H9 (cell line): ENCODE results near the gene ZNF292. TPM values are rescaled to one million over a fixed set of nuclear protein-coding genes. Genes with fewer than 3 reads are reported as not detected.

Experiments used
- DNase-seq: peaks from one replicate; pipeline ENCODE4 v3.0.0-alpha.2; 2017
- H2AFZ ChIP-seq: one replicate; pipeline ENCODE4 v1.6.1; 2013; ENCODE audit warnings: mild to moderate bottlenecking, low read length, control low read depth, moderate library complexity
- H2AK5ac ChIP-seq: 2 replicates; pipeline ENCODE4 v1.6.1; 2013; ENCODE audit warnings: low read length, control low read depth, mixed read lengths; ENCODE audit not compliant: insufficient read length
- H2BK120ac ChIP-seq: one replicate; pipeline ENCODE4 v1.6.1; 2013; ENCODE audit warnings: low read depth, mild to moderate bottlenecking, low read length, control low read depth, inconsistent platforms; ENCODE audit not compliant: poor library complexity, severe bottlenecking
- H2BK12ac ChIP-seq: 2 replicates; pipeline ENCODE4 v1.6.1; 2013; ENCODE audit warnings: low read length, control low read depth, mixed read lengths, low read depth; ENCODE audit not compliant: insufficient read length
- H2BK15ac ChIP-seq: 2 replicates; pipeline ENCODE4 v1.6.1; 2013; ENCODE audit warnings: low read depth, low read length, control low read depth
- H2BK20ac ChIP-seq: one replicate; pipeline ENCODE4 v1.6.1; 2013; ENCODE audit warnings: low read depth, mild to moderate bottlenecking, low read length, control low read depth, inconsistent platforms; ENCODE audit not compliant: poor library complexity, severe bottlenecking
- H2BK5ac ChIP-seq: 2 replicates; pipeline ENCODE4 v1.6.1; 2013; ENCODE audit warnings: low read length, control low read depth, mixed read lengths; ENCODE audit not compliant: insufficient read length
- H3K14ac ChIP-seq: 2 replicates; pipeline ENCODE4 v1.6.1; 2013; ENCODE audit warnings: low read length, control low read depth; ENCODE audit not compliant: insufficient read depth
- H3K18ac ChIP-seq: 2 replicates; pipeline ENCODE4 v1.6.1; 2013; ENCODE audit warnings: low read depth, mild to moderate bottlenecking, mixed read lengths, low read length, control low read depth; ENCODE audit not compliant: insufficient read length
- H3K23ac ChIP-seq: 2 replicates; pipeline ENCODE4 v1.6.1; 2013; ENCODE audit warnings: low read length, control low read depth, mixed read lengths, low read depth; ENCODE audit not compliant: insufficient read length
- H3K23me2 ChIP-seq: 2 replicates; pipeline ENCODE4 v1.6.1; 2013; ENCODE audit warnings: low read depth, mild to moderate bottlenecking, mixed read lengths, low read length, control low read depth; ENCODE audit not compliant: insufficient read length, poor library complexity, severe bottlenecking
- H3K27ac ChIP-seq: 2 replicates; pipeline ENCODE4 v1.5.1; 2013; ENCODE audit warnings: low read length, control low read depth, mixed read lengths, low read depth; ENCODE audit not compliant: insufficient read length
- H3K27me3 ChIP-seq: 2 replicates; pipeline ENCODE4 v1.6.1; 2013; ENCODE audit warnings: low read length, control low read depth, inconsistent platforms; ENCODE audit not compliant: insufficient read depth
- H3K4ac ChIP-seq: 2 replicates; pipeline ENCODE4 v1.6.1; 2013; ENCODE audit warnings: low read depth, mild to moderate bottlenecking, control low read depth, inconsistent platforms, low read length, moderate library complexity
- H3K4me1 ChIP-seq: 2 replicates; pipeline ENCODE4 v1.6.1; 2013; ENCODE audit warnings: low read length, control low read depth, inconsistent platforms; ENCODE audit not compliant: insufficient read depth
- H3K4me2 ChIP-seq: 2 replicates; pipeline ENCODE4 v1.6.1; 2013; ENCODE audit warnings: low read length, control low read depth, mixed read lengths; ENCODE audit not compliant: insufficient read length, insufficient read depth
- H3K56ac ChIP-seq: 2 replicates; pipeline ENCODE4 v1.6.1; 2013; ENCODE audit warnings: low read depth, mild to moderate bottlenecking, mixed read lengths, low read length, control low read depth; ENCODE audit not compliant: insufficient read length
- H3K79me1 ChIP-seq: 2 replicates; pipeline ENCODE4 v1.6.1; 2013; ENCODE audit warnings: low read depth, mild to moderate bottlenecking, moderate library complexity, low read length, control low read depth, inconsistent platforms; ENCODE audit not compliant: insufficient read depth, poor library complexity, severe bottlenecking
- H3K79me2 ChIP-seq: 2 replicates; pipeline ENCODE4 v1.6.1; 2013; ENCODE audit warnings: low read length, control low read depth, inconsistent platforms; ENCODE audit not compliant: insufficient read depth
- H3K9ac ChIP-seq: 2 replicates; pipeline ENCODE4 v1.6.1; 2013; ENCODE audit warnings: low read length, control low read depth, mixed read lengths; ENCODE audit not compliant: insufficient read length; ENCODE audit errors: extremely low read depth
- H3K9me3 ChIP-seq: one replicate; pipeline ENCODE4 v1.6.1; 2013; ENCODE audit warnings: low read depth, low read length, inconsistent platforms; ENCODE audit not compliant: control insufficient read depth
- H3T11ph ChIP-seq: one replicate; pipeline ENCODE4 v1.6.1; 2013; ENCODE audit warnings: mild to moderate bottlenecking, low read length, control low read depth, inconsistent platforms
- H4K20me1 ChIP-seq: one replicate; pipeline ENCODE4 v1.6.1; 2013; ENCODE audit not compliant: control insufficient read depth, insufficient read length, insufficient read depth
- H4K5ac ChIP-seq: 2 replicates; pipeline ENCODE4 v1.6.1; 2013; ENCODE audit warnings: low read depth, mild to moderate bottlenecking, mixed read lengths, low read length, control low read depth; ENCODE audit not compliant: insufficient read length
- H4K8ac ChIP-seq: replicated peaks from 2 replicates; pipeline ENCODE4 v1.6.1; 2013; ENCODE audit warnings: low read length, control low read depth, mixed read lengths, low read depth; ENCODE audit not compliant: insufficient read length
- H4K91ac ChIP-seq: 2 replicates; pipeline ENCODE4 v1.6.1; 2013; ENCODE audit warnings: low read depth, mild to moderate bottlenecking, moderate library complexity, mixed read lengths, low read length, control low read depth; ENCODE audit not compliant: insufficient read length
- H3K27ac Mint-ChIP-seq, 3 experiments: 2 replicates in 2 of 3; 3 replicates in 1 of 3; pipeline ENCODE4 v1.8.0; 2020 to 2021; ENCODE audit warnings: mixed read lengths in 3 of 3, mild to moderate bottlenecking in 1 of 3, moderate library complexity in 1 of 3
- H3K27me3 Mint-ChIP-seq: 2 replicates; pipeline ENCODE4 v1.8.0; 2021; ENCODE audit warnings: low read depth, mild to moderate bottlenecking, moderate library complexity, mixed read lengths
- H3K36me3 Mint-ChIP-seq, 3 experiments: 2 replicates in 2 of 3; 3 replicates in 1 of 3; pipeline ENCODE4 v1.8.0; 2020 to 2021; ENCODE audit warnings: low read depth in 3 of 3, mixed read lengths in 3 of 3; ENCODE audit not compliant: insufficient read depth in 1 of 3
- H3K4me1 Mint-ChIP-seq, 2 experiments: 2 replicates each; pipeline ENCODE4 v1.8.0; 2020; ENCODE audit warnings: mixed read lengths in 2 of 2
- H3K4me3 Mint-ChIP-seq, 2 experiments: 2 replicates in 1 of 2; 3 replicates in 1 of 2; pipeline ENCODE4 v1.8.0; 2020 to 2021; ENCODE audit warnings: mild to moderate bottlenecking in 2 of 2, mixed read lengths in 2 of 2, moderate library complexity in 1 of 2
- H3K9me3 Mint-ChIP-seq, 2 experiments: 2 replicates in 1 of 2; 3 replicates in 1 of 2; pipeline ENCODE4 v1.8.0; 2020; ENCODE audit warnings: mild to moderate bottlenecking in 2 of 2, mixed read lengths in 2 of 2, moderate library complexity in 1 of 2
- CTCF ChIP-seq: fragments of 200-600 bp; sonication (generic); conservative IDR thresholded peaks from 3 replicates; pipeline ENCODE4 v1.8.0; 2021; ENCODE audit warnings: antibody characterized with exemption, mild to moderate bottlenecking
- WGBS: extraction: QIAGEN DNeasy Blood & Tissue Kit; methylation state at CpG from one replicate; pipeline ENCODE4 v1.1.7; 2013; ENCODE audit warnings: missing lambda C conversion rate, low lambda C conversion rate, mixed read lengths; ENCODE audit not compliant: insufficient read length; ENCODE audit errors: extremely low coverage; 5-methylcytosine and 5-hydroxymethylcytosine counted together
- total RNA-seq: library from RNA; stranded (reverse); gene quantifications from 2 replicates; pipeline ENCODE4 v1.2.1, GENCODE V29; 2021

Gene ZNF292
- total RNA-seq, 1 experiment from 2014 or later, result 38.7 TPM

- Histone ChIP-seq H4K5ac (no peak overlapping the region), H3K23ac (no peak overlapping the region), H3K23me2 (no peaks in the 10 kb centered on the region), H2BK20ac (no peak overlapping the region), H2BK5ac (no peak overlapping the region), H3K79me2 (peaks cover 22% of the 10 kb centered on the region; the same call in 1 of the 2 replicates), H3K9me3 (no peaks in the 10 kb centered on the region), H2AK5ac (no peak overlapping the region), H3K79me1 (peaks cover 4% of the 10 kb centered on the region), H2BK120ac (no peak overlapping the region), H4K8ac (no peak overlapping the region), H3K4ac (no peak overlapping the region), H4K91ac (no peak overlapping the region), H2AFZ (no peak overlapping the region), H3K27me3 (no peaks in the 10 kb centered on the region), H3K14ac (no peak overlapping the region), H3K56ac (no peak overlapping the region), H3K27ac (no peak overlapping the region), H3T11ph (no peak overlapping the region), H2BK12ac (no peak overlapping the region), H3K9ac (no peak overlapping the region), H2BK15ac (no peak overlapping the region), H3K4me2 (no peak overlapping the region), H3K4me1 (peaks cover 7% of the 10 kb centered on the region; the same call in 1 of the 2 replicates), H4K20me1 (no peaks in the 10 kb centered on the region), H3K18ac (no peak overlapping the region)
- H3K9me3 Mint-ChIP-seq, result no peaks in the 10 kb centered on the region
- H3K4me3 Mint-ChIP-seq, result no peak overlapping the region
- DNase-seq, result no peak
- peak overlapping the region in 2 of 3 experiments; percentile 24 to 69; a peak in 4 of 7 replicates for H3K27ac Mint-ChIP-seq
- peaks cover 0 to 24% (median 2%) of the 10 kb centered on the region in 3 experiments; a peak in 3 of 7 replicates for H3K36me3 Mint-ChIP-seq
- H3K27me3 Mint-ChIP-seq, result no peaks in the 10 kb centered on the region
- no peak for TF ChIP-seq CTCF
- no CpG with 5 or more reads among the region's 4 CpGs for WGBS
- peaks cover 53 to 62% of the 10 kb centered on the region in 2 experiments for H3K4me1 Mint-ChIP-seq
Observed at GRCh38 chr6:87203448-87204023, 48.2 kb downstream of the ZNF292 start.
